Heart right ventricle (tissue), 16 donors: ENCODE results near the gene SEC14L5. TPM values are rescaled to one million over a fixed set of nuclear protein-coding genes. Genes with fewer than 3 reads are reported as not detected.

Source experiments
- ATAC-seq, 8 donors: fragments of 200-7000 bp; cut with Tn5 transposase; one replicate each; pipeline ENCODE4 v1.9.1; 2020; ENCODE audit warnings: mild to moderate bottlenecking in 8 of 8, moderate library complexity in 8 of 8, moderate number of reproducible peaks in 1 of 8
- DNase-seq, 2 donors: peaks; one replicate each; pipeline ENCODE4 v3.0.0-alpha.2; 2020
- H3K27ac ChIP-seq, 10 donors: fragments of 200-600 bp; sonication (generic) in 2 of 10; one replicate each; pipeline versions ENCODE4 v1.5.0 to v1.8.0; 2020 to 2022; ENCODE audit warnings: mild to moderate bottlenecking in 3 of 10
- H3K27me3 ChIP-seq, 7 donors: fragments of 200-600 bp; one replicate each; pipeline ENCODE4 v1.8.0; 2021 to 2022; ENCODE audit warnings: mild to moderate bottlenecking in 2 of 7
- H3K36me3 ChIP-seq, 9 donors: fragments of 200-600 bp; sonication (generic) in 1 of 9; one replicate each; pipeline versions ENCODE4 v1.5.0 to v1.8.0; 2020 to 2022; ENCODE audit warnings: mild to moderate bottlenecking in 2 of 9
- H3K4me1 ChIP-seq, 9 donors: fragments of 200-600 bp; sonication (generic) in 1 of 9; one replicate each; pipeline versions ENCODE4 v1.5.0 to v1.8.0; 2020 to 2022; ENCODE audit warnings: mild to moderate bottlenecking in 4 of 9
- H3K4me3 ChIP-seq, 10 donors: fragments of 200-600 bp; sonication (generic) in 2 of 10; one replicate each; pipeline versions ENCODE4 v1.5.0 to v1.8.0; 2020 to 2022; ENCODE audit warnings: mild to moderate bottlenecking in 7 of 10, moderate library complexity in 2 of 10
- H3K9me3 ChIP-seq, 11 donors: fragments of 200-600 bp in 10 of 11; sonication (generic) in 2 of 11; one replicate each; pipeline versions ENCODE4 v1.5.0 to v1.8.0; 2013 to 2022; ENCODE audit warnings: mild to moderate bottlenecking in 2 of 11, control low read depth in 1 of 11, moderate library complexity in 1 of 11
- CTCF ChIP-seq, 9 donors: fragments of 200-600 bp; sonication (generic) in 2 of 9; IDR thresholded peaks; one replicate each; pipeline versions ENCODE4 v1.5.0 to v1.8.0; 2021 to 2022; ENCODE audit warnings: antibody characterized with exemption in 9 of 9, mild to moderate bottlenecking in 5 of 9, moderate library complexity in 1 of 9
- WGBS, 2 donors: extraction: QIAGEN DNeasy Blood & Tissue Kit; methylation state at CpG; one replicate each; pipeline ENCODE4 v1.1.7; 2013; ENCODE audit warnings: inconsistent platforms in 1 of 2; 5-methylcytosine and 5-hydroxymethylcytosine counted together
- intact Hi-C, 10 donors: fragments of 100-400 bp; cut with DNase I; formaldehyde crosslinking; loops; one replicate each; pipeline versions ENCODE4 v1.11.1 to v1.14.2; 2022
- polyA plus RNA-seq, 2 donors: library from polyadenylated mRNA; stranded (reverse); fragments of 200-250 nt; gene quantifications; one replicate each; pipeline ENCODE4 v1.2.3, GENCODE V29; 2013
- total RNA-seq, 10 donors: library from RNA; stranded (reverse); fragmentation: NEBNext Ultra II Directional in 3 of 10; extraction: Animal tissue kit (Norgen Biotek cat#: 25700) in 3 of 10; gene quantifications; one replicate each; pipeline versions ENCODE4 v1.2.1 to v1.2.4, GENCODE V29; 2021 to 2023
- donor health status: Arrhythmogenic right ventricular cardiomyopathy.
- donor health status: ischemic (EF 13 %, LVEDD 7.1; RV severe dilation, severe dysfunction).
- donor health status: healthy with polysubstance abuse.
- donor health status: DM: no; HTN: yes; CAD: no.
- donor health status: DM: no; HTN: no; CAD: no.
- donor health status: ischemic (EF 25% LVEDD 6.9; RV normal size, moderate dysfunction).
- donor health status: ischemic (EF 25% LVEDD 5.7; RV mildly dilated, moderate dysfunction).
- donor health status: healthy.
- donor health status: DM: yes; HTN: yes; CAD: no.
- donor health status: Ischemic cardiomyopathy.
- donor health status: ischemic (EF 35%, LVEDD 5.7; RV mildly dilated, moderate dysfunction).
- donor health status: nonischemic (EF 11% LVEDD 7.7; RV severe dilation, severe dysfunction).
- donor health status: DM: yes; HTN: yes; CAD: no.
- donor health status: PGD.
- donor health status: ischemic (EF 29% LVEDD 5.4; RV normal size, mild dysfunction).
- donor health status: nonischemic (EF 23%, LVEDD 6.1; RV moderate dilation, normal function).

The SEC14L5 gene
- total and polyA plus RNA-seq, 12 donors, result 0.04 to 28.4 (median 11.0) TPM

GRCh38 chr16:5024632-5025031 lies 66.5 kb downstream of the SEC14L5 start:
- peaks cover 0 to 24% (median 0%) of the 10 kb centered on the region in 9 donors for H3K36me3 ChIP-seq
- intact Hi-C loops, result loop anchor here in 1 of 10 donors (5.0 kb wide), 1 partner anchor 57 kb away; no protein-coding TSS in a partner anchor
- H3K4me1 ChIP-seq, result peaks cover 0 to 13% (median 0%) of the 10 kb centered on the region in 9 donors
- no peaks in the 10 kb centered on the region for H3K27me3 ChIP-seq
- peak in 5 of 8 donors; percentile 35 to 61 (median 40) for ATAC-seq
- H3K4me3 ChIP-seq, result no peak overlapping the region
- no peak overlapping the region for H3K27ac ChIP-seq
- H3K9me3 ChIP-seq, result no peaks in the 10 kb centered on the region
- peak in 2 of 9 donors; percentile 15 to 24 for TF ChIP-seq CTCF (IDR thresholded peaks at IDR 0.05)
- no peak for DNase-seq
- WGBS, 2 donors, result 34 to 46% methylated on average over 4 of the region's 4 CpGs

GRCh38 chr16:5025171-5025632 lies 67.1 kb downstream of the SEC14L5 start:
- H3K36me3 ChIP-seq, result peaks cover 0 to 30% (median 0%) of the 10 kb centered on the region in 9 donors
- ATAC-seq (peak in 6 of 8 donors; percentile 18 to 69 (median 49)), DNase-seq (peak; percentile 33 to 46)
- no peak overlapping the region for H3K27ac ChIP-seq
- TF ChIP-seq CTCF (IDR thresholded peaks at IDR 0.05), result peak in 8 of 9 donors; percentile 11 to 56 (median 37)
- no peak overlapping the region for H3K4me3 ChIP-seq
- H3K27me3 ChIP-seq, result no peaks in the 10 kb centered on the region
- H3K9me3 ChIP-seq, result no peaks in the 10 kb centered on the region
- 37 to 38% methylated on average over 17 of the region's 17 CpGs for WGBS, 2 donors
- H3K4me1 ChIP-seq, result peaks cover 0 to 13% (median 0%) of the 10 kb centered on the region in 9 donors
- intact Hi-C loops, result no loop called here

- H3K9me3 ChIP-seq, result no peaks in the 10 kb centered on the region
- peaks cover 0 to 40% (median 0%) of the 10 kb centered on the region in 9 donors for H3K36me3 ChIP-seq
- H3K4me3 ChIP-seq, result no peak overlapping the region
- intact Hi-C loops, result no loop called here
- ATAC-seq, result no peak
- peaks cover 0 to 13% (median 0%) of the 10 kb centered on the region in 9 donors for H3K4me1 ChIP-seq
- 90 to 92% methylated on average over 8 of the region's 8 CpGs for WGBS, 2 donors
- no peak for DNase-seq
- no peak overlapping the region for H3K27ac ChIP-seq
- no peak for TF ChIP-seq CTCF (IDR thresholded peaks at IDR 0.05)
- no peaks in the 10 kb centered on the region for H3K27me3 ChIP-seq
Measured at GRCh38 chr16:5026664-5027063, 68.5 kb downstream of the SEC14L5 start.

- no peaks in the 10 kb centered on the region for H3K27me3 ChIP-seq
- H3K36me3 ChIP-seq, result peaks cover 0 to 40% (median 0%) of the 10 kb centered on the region in 9 donors
- ATAC-seq, result peak in 1 of 8 donors; percentile 27
- H3K4me3 ChIP-seq, result no peak overlapping the region
- intact Hi-C loops, result no loop called here
- TF ChIP-seq CTCF (IDR thresholded peaks at IDR 0.05), result no peak
- no peaks in the 10 kb centered on the region for H3K9me3 ChIP-seq
- H3K27ac ChIP-seq, result no peak overlapping the region
- no peak for DNase-seq
- 92 to 96% methylated on average over 7 of the region's 7 CpGs for WGBS, 2 donors
- peaks cover 0 to 13% (median 0%) of the 10 kb centered on the region in 9 donors for H3K4me1 ChIP-seq
Measured at GRCh38 chr16:5027086-5027485, 69.0 kb downstream of the SEC14L5 start.
